Astrocyte of the spinal cord (primary cell): Measurements from ENCODE around the gene TMEM11.

ENCODE experiments used
- DNase-seq: peaks from one replicate; pipeline ENCODE4 v3.0.0; 2011; ENCODE audit warnings: low read depth, low spot score
- H3K4me3 ChIP-seq: 2 replicates; pipeline ENCODE4 v1.5.1; 2011; ENCODE audit warnings: low read depth, mild to moderate bottlenecking, low read length, moderate library complexity
- CTCF ChIP-seq: IDR thresholded peaks from 2 replicates; pipeline ENCODE4 v1.5.1; 2012; ENCODE audit warnings: low read depth, mild to moderate bottlenecking, low read length, inconsistent platforms
- in situ Hi-C: cut with HindIII; loops from 2 replicates; pipeline ENCODE4 v1.10.0; 2017; ENCODE audit warnings: low sequenced_read_pairs

Gene TMEM11

GRCh38 chr17:21202512-21202911 lies 11.4 kb downstream of the TMEM11 start:
- in situ Hi-C loops: no loop called here
- H3K4me3 ChIP-seq: no peak overlapping the region
- TF ChIP-seq CTCF: no peak
- no peak for DNase-seq

DNA sequence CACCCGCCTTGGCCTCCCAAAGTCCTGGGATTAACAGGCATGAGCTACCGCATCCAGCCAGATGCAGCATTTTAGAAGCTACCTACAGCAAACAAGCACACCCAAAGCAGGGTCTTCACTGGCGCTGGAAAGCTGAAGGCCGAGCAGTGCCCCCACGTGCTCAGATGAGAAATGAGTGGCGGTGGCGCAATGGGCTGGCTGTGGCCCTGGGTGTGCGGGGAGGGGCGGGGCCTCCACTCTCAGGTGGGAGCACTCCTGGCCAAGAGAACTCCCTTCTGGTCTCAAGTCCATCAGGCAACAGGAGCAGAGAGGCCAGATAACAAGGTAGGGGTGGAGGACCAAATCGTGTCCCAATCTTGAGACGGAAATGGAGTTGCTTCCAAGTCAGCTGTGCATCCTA lies 12.1 kb downstream of the TMEM11 start:
- in situ Hi-C loops: no loop called here
- no peak for TF ChIP-seq CTCF
- DNase-seq: no peak
- H3K4me3 ChIP-seq: no peak overlapping the region

DNA sequence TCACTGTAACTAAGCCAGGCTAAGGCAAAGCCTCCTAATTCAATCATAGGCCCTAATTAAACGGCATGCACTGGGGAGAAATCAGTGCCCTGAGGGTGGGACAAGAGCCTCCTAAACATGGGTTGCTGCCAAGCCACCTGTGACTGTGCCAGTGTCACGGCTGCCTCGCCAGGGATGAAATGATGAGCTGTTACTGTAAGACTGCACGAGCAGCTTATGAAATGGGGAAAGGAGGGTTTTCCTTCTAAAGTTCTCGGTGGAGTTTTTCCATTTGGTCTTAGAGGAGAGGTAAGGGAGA lies 12.7 kb downstream of the TMEM11 start:
- no peak for DNase-seq
- in situ Hi-C loops: no loop called here
- TF ChIP-seq CTCF: no peak
- H3K4me3 ChIP-seq: no peak overlapping the region

DNA sequence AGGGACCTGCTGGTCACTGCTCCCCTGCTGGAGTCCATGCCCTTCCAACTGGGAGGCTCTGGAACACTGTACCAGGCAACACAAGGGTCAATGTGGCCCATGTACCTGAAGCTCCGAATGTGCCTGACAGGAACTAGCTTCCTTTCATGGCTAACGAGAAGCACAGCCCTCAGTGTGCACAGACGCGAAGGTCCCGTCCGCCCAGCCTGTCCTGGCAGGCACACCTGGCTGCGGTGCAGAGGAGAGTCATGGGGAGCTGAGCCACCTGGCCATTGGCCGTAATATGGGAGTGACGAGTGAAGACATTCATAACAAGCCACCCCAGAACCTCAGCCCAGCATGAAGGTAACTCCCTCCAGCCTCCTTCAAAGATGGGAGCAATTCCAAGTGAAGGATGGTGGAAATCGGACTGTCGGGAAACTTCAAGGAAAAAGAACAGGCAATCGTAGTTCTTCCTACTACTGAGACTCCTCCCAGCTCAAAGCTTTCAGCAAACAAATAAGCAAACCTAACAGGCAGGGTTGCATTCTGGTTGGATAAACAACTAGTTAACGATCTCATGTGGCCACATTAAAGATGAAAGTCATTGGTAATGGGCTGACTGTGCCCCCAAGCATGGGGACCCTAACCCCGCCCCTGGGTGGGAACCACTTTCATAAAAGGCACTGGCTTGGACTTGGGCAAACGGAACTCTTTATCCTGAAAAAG lies 13.2 kb downstream of the TMEM11 start:
- H3K4me3 ChIP-seq: no peak overlapping the region
- no peak for TF ChIP-seq CTCF
- in situ Hi-C loops: no loop called here
- no peak for DNase-seq

DNA sequence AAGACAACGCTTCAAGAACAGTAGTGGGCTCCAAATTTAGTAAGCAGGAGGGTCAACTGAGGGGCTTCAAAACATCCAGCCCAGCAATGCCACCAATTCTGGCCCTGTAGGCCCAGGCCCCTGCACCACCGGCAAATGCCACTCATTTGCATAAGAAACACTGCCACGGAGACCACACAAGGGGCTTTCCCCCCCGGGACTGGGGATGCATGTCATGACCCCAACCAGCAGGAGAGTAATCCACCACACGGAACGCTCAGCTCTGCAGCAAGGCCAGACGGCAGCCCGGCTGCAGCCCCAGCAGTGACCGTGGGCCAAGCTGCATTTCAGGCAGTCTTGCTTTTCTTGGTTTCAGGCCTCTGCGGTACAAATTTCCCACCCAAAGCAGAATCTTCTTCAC lies 14.1 kb downstream of the TMEM11 start:
- in situ Hi-C loops: no loop called here

DNA sequence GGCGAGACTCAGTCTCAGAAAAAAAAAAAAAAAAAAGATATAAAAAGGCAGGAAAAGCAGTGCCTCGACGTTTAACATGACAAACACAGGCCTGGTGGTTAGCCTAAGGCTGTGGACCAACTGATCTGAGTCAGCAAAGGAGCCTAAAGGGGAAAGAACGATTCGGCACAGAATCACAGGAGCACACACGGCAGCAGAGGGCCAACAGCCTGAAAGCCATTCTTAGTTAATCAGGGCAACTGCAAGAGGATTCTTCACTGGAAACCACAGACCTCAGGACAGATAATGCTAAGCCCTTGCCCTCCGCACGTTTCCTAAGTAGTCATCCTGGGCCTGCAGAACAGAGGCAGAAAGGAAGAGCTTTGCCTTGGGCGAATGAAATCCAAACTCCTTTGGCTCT lies 14.7 kb downstream of the TMEM11 start:
- no peak overlapping the region for H3K4me3 ChIP-seq
- DNase-seq: peak; percentile 19
- in situ Hi-C loops: no loop called here
- no peak for TF ChIP-seq CTCF

More for the DNA sequence above, 14.1 kb downstream of the TMEM11 start:
- H3K4me3 ChIP-seq: no peak overlapping the region
- no peak for TF ChIP-seq CTCF
- no peak for DNase-seq

DNA sequence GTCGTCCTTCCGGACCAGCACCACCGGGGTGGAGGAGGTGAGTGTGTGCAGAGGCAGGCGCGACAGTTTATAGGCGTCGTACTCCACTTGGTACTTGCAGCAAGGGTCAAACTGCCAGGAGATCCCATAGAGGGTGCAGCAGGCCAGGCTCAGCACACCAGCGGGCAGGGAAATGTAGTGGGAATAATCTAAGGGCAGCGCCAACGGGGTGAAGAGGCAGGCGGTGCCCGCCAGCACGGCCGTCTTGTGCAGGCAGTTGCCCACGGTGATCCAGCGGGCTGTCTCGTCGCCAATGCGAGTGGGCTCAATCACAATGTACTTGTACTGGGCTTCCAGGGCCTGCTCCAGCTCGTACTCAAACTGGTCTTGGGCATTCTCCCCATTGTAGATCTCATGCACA lies 15.6 kb downstream of the TMEM11 start:
- DNase-seq: no peak
- TF ChIP-seq CTCF: no peak
- in situ Hi-C loops: no loop called here
- no peak overlapping the region for H3K4me3 ChIP-seq
